Measurements from ENCODE around the gene DPP4.

- TF ChIP-seq HDAC2 (IDR thresholded peaks at IDR 0.05) (no peak), EP300 (IDR thresholded peaks at IDR 0.05) (no peak), POLR2A (IDR thresholded peaks at IDR 0.05; ENCODE audit: low read length) (no peak), SREBF2 (IDR thresholded peaks at IDR 0.05) (no peak), RAD21 (conservative IDR thresholded peaks at IDR 0.05 in 1 of 2, IDR thresholded peaks at IDR 0.05 in 1 of 2) (no peak), CTCF (IDR thresholded peaks at IDR 0.05) (no peak), CHD2 (IDR thresholded peaks at IDR 0.05; ENCODE audit: low read length, partially characterized antibody) (no peak), EHF (CRISPR knock-in tag; IDR thresholded peaks at IDR 0.05) (no peak), CEBPB (IDR thresholded peaks at IDR 0.05) (no peak), ZFP36 (IDR thresholded peaks at IDR 0.05; ENCODE audit: borderline replicate concordance, partially characterized antibody) (no peak), ZNF302 (CRISPR knock-in tag; IDR thresholded peaks at IDR 0.05) (no peak), MAX (IDR thresholded peaks at IDR 0.05) (no peak), JUNB (IDR thresholded peaks at IDR 0.05) (no peak)
Observed at GRCh38 chr2:162014751-162015150, 59.3 kb downstream of the DPP4 start.
